Memory B cell (primary cell): Measurements from ENCODE around the gene DUSP8.
"Not testable (repeated sequence)": the region's sequence is repeated elsewhere in the genome, so short reads cannot be mapped to it uniquely, and the experiment has no call there.

Source experiments
- ATAC-seq: fragments of 150-1000 bp; cut with Tn5 transposase; 2 replicates; pipeline ENCODE4 v1.10.0; 2021; ENCODE audit warnings: low read depth, mild to moderate bottlenecking, moderate library complexity
- DNase-seq, 2 donors: peaks; one replicate each; pipeline ENCODE4 v3.0.0; 2022; ENCODE audit warnings: low spot score in 2 of 2
- H3K27ac Mint-ChIP-seq: one replicate; pipeline ENCODE4 v1.8.0; 2022; ENCODE audit warnings: mild to moderate bottlenecking, moderate library complexity, mixed read lengths
- H3K27me3 Mint-ChIP-seq: one replicate; pipeline ENCODE4 v1.8.0; 2022; ENCODE audit warnings: mixed read lengths
- H3K36me3 Mint-ChIP-seq: one replicate; pipeline ENCODE4 v1.8.0; 2022; ENCODE audit warnings: mild to moderate bottlenecking, mixed read lengths
- H3K4me1 Mint-ChIP-seq: one replicate; pipeline ENCODE4 v1.8.0; 2022; ENCODE audit warnings: mixed read lengths
- H3K4me3 Mint-ChIP-seq: one replicate; pipeline ENCODE4 v1.8.0; 2022; ENCODE audit warnings: mild to moderate bottlenecking, moderate library complexity, mixed read lengths
- H3K9me3 Mint-ChIP-seq: one replicate; pipeline ENCODE4 v1.8.0; 2022; ENCODE audit warnings: mixed read lengths

Gene DUSP8

DNA sequence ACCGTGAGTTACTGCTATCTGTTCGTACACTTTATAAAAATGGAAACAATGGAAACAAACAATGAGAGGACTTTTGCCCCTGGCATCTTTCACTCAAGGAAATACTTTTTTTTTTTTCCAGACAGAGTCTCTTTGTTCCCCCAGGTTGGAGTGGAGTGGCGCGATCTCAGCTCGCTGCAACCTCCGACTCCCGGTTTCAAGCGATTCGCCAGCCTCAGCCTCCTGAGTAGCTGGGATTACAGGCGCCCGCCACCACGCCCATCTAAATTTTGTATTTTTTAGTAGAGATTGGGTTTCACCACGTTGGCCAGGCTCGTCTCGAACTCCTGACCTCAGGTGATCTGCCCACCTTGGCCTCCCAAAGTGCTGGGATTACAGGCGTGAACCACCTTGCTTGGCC lies 3.7 kb upstream of the DUSP8 start:
- H3K36me3 Mint-ChIP-seq, H3K9me3 Mint-ChIP-seq, ATAC-seq, DNase-seq, H3K27ac Mint-ChIP-seq, H3K27me3 Mint-ChIP-seq: not testable (repeated sequence)
- Mint-ChIP-seq H3K4me3 (peak overlapping the region; percentile 54), H3K4me1 (peaks cover 10% of the 10 kb centered on the region)

DNA sequence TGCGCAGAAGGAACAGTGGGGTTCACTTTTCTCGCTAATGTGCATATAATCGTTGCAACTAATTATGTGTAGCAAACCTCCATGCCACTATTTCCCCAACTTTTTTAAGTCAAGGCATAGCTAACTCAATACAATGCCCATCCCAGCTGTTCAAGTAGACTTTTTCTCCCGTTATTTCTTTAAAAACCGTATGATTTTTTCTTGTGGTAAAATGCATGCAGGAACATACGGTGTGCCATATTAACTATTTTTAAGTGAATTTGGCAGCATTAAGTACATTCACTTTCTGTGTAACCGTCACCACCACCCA lies 2.8 kb upstream of the DUSP8 start:
- Mint-ChIP-seq H3K27me3 (peaks cover 7% of the 10 kb centered on the region), H3K4me3 (peak overlapping the region; percentile 54), H3K36me3 (peaks cover 6% of the 10 kb centered on the region), H3K27ac (no peak overlapping the region), H3K9me3 (peaks cover 4% of the 10 kb centered on the region), H3K4me1 (peaks cover 10% of the 10 kb centered on the region)
- DNase-seq = no peak
- no peak for ATAC-seq

DNA sequence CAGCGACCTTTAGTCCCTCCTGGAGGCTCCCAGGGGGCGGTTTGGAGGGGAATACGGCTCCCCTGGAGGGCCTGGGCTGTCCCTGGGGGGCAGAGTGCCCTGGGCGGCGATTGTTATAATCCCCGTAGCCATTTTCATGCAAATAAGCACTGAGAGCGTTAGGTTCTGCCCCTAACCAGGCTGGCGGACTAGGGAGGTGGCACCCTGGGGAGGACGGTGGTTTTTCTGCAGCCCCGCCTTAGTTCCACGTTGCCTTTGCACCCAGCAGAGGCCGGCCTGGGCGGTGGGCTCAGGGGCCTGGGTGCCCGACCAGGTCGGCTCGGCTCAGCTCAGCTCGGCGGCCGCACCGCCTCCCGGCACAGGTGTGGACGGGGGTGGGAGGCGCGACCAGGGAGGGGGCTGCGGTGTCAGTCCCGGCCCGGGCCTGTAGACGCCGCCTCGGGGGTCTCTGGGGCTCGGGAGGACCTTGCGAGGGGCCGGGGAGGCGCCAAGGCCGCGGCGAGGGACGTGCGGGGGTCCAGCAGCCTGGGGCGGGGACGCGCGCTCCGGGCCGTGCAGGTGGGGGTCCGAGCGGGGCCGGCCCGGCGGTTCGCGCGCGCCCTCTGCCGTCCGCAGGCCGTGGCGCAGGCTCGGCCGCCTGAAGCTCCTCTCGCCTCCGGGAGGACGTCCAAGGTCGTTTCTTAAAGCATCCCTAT lies 2.3 kb upstream of the DUSP8 start:
- peaks cover 13% of the 10 kb centered on the region for H3K4me1 Mint-ChIP-seq
- peaks cover 6% of the 10 kb centered on the region for H3K36me3 Mint-ChIP-seq
- H3K27me3 Mint-ChIP-seq = peaks cover 7% of the 10 kb centered on the region
- H3K27ac Mint-ChIP-seq = peak overlapping the region; percentile 96
- DNase-seq (peak; percentile 81 to 84), ATAC-seq (peak; percentile 68)
- peaks cover 4% of the 10 kb centered on the region for H3K9me3 Mint-ChIP-seq
- peak overlapping the region; percentile 93 for H3K4me3 Mint-ChIP-seq

DNA sequence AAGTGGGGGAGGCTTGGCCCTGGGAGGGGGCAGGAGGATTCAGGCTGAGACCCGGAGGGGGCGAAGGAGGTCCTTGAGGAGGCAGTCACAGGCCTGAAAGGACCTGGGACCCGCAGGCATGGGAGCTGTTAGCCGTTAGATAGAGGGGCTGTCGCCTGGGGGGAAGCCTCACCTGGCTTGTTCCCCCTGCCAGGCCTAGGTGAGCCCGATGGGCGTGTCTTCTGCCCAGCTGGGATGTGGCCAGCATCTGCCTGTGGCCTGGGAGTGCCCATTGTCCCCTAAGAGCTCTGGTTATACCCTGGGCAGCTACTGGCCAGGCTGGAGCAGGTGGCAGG lies 1.8 kb upstream of the DUSP8 start:
- H3K4me1 Mint-ChIP-seq = peaks cover 16% of the 10 kb centered on the region
- peaks cover 9% of the 10 kb centered on the region for H3K27me3 Mint-ChIP-seq
- ATAC-seq (peak; percentile 6), DNase-seq (peak in 1 of 2 donors; percentile 77)
- peak overlapping the region; percentile 93 for H3K4me3 Mint-ChIP-seq
- peaks cover 4% of the 10 kb centered on the region for H3K36me3 Mint-ChIP-seq
- H3K27ac Mint-ChIP-seq = peak overlapping the region; percentile 96
- peaks cover 3% of the 10 kb centered on the region for H3K9me3 Mint-ChIP-seq

DNA sequence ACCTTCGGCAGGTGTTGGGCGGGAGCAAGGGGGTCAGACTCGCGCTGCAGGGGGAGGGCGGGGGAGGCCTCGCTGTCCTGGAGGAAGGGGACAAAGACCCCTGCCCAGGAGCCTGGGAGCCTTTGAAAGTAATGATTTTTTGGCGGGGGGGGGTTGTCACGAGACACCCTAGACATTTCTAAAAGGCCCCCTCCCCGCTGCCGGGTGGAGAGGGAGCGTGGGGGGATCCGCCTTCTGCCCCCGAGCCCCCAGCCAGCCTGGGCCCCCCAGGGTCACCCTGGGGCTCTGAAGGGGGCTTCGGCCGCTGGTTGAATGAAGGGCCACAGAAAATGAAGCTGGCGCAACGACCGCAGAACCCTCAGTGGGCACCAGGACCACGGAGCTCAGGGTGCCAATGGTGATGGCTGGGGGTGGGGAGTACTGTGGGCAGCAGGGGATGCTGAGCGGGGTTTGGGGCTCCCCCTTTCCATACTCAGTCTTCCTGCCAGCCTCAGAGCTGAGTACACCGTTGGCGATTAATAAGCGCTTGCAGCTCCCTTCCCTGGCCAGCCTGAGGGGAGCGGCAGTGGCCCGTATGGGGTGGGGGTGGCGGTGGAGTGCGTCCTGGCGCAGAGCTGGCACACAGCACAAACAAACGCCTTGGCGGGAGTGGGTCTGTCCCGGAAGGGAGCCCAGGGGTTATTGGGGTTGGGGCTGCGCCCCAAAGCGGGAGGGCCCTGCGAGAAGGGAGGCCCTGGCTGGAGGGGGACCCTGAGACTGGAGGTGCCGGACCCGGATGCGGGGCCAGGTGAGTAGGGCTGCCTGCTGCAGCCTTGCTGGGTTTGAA lies 1.2 kb upstream of the DUSP8 start:
- H3K36me3 Mint-ChIP-seq = peaks cover 3% of the 10 kb centered on the region
- peaks cover 8% of the 10 kb centered on the region for H3K27me3 Mint-ChIP-seq
- H3K4me3 Mint-ChIP-seq = peak overlapping the region; percentile 93
- peak overlapping the region; percentile 96 for H3K27ac Mint-ChIP-seq
- ATAC-seq (peak; percentile 3), DNase-seq (peak in 1 of 2 donors; percentile 61)
- H3K4me1 Mint-ChIP-seq = peaks cover 18% of the 10 kb centered on the region
- peaks cover 3% of the 10 kb centered on the region for H3K9me3 Mint-ChIP-seq

DNA sequence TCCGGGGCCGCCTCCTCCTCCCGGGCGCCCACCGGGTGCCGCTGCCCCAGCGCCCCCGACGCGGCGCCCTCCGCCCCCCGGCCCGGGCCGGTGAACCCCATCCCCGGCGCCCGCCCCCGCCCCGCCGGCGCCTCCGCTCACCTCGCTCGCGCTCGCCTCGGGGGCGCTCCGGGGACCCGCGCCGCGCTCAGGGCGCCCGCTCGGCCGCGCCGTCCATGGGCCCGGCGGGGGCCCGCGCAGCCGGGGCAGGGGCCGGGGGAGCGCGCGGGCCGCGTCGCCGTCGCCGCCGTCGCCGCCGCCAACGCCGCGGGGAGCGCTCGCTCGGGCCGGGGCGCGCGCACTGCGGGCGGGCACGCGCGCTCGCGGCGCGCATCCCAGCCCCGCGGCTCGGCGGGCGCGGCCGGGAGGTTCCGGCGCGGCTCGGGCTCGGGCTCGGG lies 293 bp downstream of the DUSP8 start:
- H3K4me1 Mint-ChIP-seq = peaks cover 15% of the 10 kb centered on the region
- no peaks in the 10 kb centered on the region for H3K36me3 Mint-ChIP-seq
- no peaks in the 10 kb centered on the region for H3K9me3 Mint-ChIP-seq
- peak in 1 of 2 donors; percentile 32 for DNase-seq
- H3K27ac Mint-ChIP-seq = no peak overlapping the region
- H3K27me3 Mint-ChIP-seq = peaks cover 5% of the 10 kb centered on the region
- ATAC-seq = no peak
- no peak overlapping the region for H3K4me3 Mint-ChIP-seq

DNA sequence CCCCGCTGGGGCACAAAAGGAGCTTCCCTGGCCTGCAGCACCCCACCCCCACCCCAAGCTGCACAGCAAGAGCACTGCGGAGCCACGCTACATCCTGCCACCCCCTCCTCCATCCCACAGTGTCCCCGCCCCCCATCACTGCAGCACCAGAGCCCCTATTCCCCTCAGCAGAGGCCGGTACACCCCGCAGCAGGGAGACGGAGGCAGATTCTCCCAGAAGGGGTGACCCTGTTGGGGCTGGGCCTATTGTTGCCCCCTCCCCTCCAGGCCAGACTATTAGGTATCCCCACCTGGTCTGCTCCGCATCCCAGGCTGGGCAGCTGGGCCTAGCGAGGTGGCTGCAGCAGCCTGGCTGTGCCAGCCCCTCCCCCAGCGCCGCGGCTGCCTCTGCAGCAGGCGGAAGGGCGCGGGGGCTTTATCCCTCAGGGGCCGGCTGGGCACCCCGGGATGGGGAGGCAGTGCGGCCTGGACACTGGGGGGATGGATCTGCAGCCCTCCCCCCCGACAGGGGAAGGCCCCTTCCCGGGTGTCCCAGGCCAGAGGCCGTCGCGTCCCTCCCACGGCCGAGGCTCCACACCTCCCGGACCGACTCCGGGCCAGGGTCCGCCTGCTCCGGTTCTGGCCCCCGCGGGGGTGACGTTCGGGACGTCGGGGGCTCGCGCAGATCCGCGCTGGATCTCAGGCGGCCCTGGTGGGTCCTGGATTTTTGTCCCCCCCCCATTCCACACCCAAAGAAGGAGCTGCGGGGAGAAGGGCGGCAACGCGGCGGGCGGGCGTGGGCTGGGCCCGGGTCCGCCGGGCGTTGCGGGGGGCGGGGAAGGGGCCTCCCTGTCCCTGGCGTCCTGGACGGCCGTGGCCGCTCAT lies 943 bp downstream of the DUSP8 start:
- ATAC-seq (no peak), DNase-seq (peak in 1 of 2 donors; percentile 51)
- peak overlapping the region; percentile 76 for H3K27ac Mint-ChIP-seq
- no peaks in the 10 kb centered on the region for H3K36me3 Mint-ChIP-seq
- peak overlapping the region; percentile 61 for H3K4me3 Mint-ChIP-seq
- peaks cover 4% of the 10 kb centered on the region for H3K27me3 Mint-ChIP-seq
- H3K4me1 Mint-ChIP-seq = peaks cover 15% of the 10 kb centered on the region
- H3K9me3 Mint-ChIP-seq = no peaks in the 10 kb centered on the region

DNA sequence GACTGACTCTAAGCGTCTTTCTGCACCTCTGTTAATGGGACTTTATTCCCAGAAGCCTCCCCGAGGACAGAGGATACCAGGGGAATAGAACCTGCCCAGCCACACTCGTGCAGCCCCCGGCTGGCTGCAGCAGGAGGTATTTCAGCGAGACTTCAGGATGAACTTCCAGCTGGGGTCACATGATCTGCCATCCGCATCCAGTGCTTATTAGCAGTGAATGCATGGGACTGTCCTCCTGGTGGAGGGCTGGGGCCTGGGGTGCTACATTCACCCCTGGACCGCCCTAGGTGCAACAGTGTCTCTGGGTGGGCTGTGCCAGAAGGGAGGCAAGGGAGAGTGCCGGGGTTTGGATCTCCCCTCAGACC lies 1.6 kb downstream of the DUSP8 start:
- Mint-ChIP-seq H3K36me3 (no peaks in the 10 kb centered on the region), H3K9me3 (no peaks in the 10 kb centered on the region), H3K4me3 (peak overlapping the region; percentile 61), H3K4me1 (peaks cover 15% of the 10 kb centered on the region), H3K27me3 (peaks cover 4% of the 10 kb centered on the region), H3K27ac (peak overlapping the region; percentile 76)
- DNase-seq (no peak), ATAC-seq (no peak)

DNA sequence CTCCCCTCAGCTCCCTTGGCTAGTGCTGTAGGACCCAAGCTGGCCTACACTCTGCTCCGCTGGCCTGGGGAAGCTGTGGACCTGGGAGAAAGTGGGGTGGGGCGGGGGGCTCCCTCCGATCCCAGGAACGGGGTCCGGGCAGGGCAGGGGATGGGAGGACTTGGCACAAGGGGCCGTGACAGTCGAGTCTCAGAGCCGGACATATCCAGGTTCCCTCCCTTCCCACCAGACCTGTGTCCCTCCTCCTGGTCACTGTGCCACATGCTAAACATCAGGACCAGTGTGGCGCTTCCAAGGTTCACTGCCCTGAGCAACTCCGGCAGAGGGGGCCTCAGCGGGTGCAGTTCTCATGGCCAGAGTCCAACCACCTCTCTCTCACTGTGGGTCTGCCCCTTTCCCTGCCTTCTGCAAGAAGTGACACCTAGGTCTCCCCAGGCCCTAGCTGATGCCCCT lies 2.0 kb downstream of the DUSP8 start:
- no peak for DNase-seq
- Mint-ChIP-seq H3K4me3 (peak overlapping the region; percentile 61), H3K27me3 (peaks cover 5% of the 10 kb centered on the region)

DNA sequence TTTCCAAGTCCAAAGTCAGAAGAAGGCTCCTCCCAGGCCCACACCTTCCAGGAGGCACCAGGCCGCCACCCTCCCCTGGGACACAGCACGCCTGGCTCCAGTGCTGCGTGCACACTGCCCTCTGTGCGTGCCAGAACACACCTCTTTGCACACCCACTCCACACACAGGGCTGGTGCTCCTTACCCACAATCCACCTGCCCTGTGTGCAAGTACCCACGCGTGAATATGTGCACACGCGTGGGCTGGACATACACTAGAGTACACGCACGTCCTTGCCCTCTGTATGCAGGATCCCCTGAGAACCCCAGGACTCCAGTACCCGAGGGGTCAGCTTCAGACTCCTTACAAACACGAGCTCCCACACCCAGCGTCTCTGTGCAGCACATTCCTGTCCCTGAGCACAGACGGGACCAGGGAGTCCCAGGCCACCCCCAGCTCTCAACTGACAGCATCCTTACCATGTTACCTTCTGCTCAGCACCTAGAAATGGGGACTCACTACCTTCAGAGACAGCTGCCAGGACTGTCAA lies 2.8 kb downstream of the DUSP8 start:
- no peaks in the 10 kb centered on the region for H3K36me3 Mint-ChIP-seq
- no peaks in the 10 kb centered on the region for H3K9me3 Mint-ChIP-seq
- DNase-seq = no peak
- peaks cover 6% of the 10 kb centered on the region for H3K27me3 Mint-ChIP-seq
- peaks cover 15% of the 10 kb centered on the region for H3K4me1 Mint-ChIP-seq
- no peak for ATAC-seq
- H3K27ac Mint-ChIP-seq = peak overlapping the region; percentile 60
- H3K4me3 Mint-ChIP-seq = peak overlapping the region; percentile 21

More for the DNA sequence above, 2.0 kb downstream of the DUSP8 start:
- H3K9me3 Mint-ChIP-seq = no peaks in the 10 kb centered on the region
- peaks cover 15% of the 10 kb centered on the region for H3K4me1 Mint-ChIP-seq
- ATAC-seq = no peak
- no peaks in the 10 kb centered on the region for H3K36me3 Mint-ChIP-seq
- peak overlapping the region; percentile 60 for H3K27ac Mint-ChIP-seq

DNA sequence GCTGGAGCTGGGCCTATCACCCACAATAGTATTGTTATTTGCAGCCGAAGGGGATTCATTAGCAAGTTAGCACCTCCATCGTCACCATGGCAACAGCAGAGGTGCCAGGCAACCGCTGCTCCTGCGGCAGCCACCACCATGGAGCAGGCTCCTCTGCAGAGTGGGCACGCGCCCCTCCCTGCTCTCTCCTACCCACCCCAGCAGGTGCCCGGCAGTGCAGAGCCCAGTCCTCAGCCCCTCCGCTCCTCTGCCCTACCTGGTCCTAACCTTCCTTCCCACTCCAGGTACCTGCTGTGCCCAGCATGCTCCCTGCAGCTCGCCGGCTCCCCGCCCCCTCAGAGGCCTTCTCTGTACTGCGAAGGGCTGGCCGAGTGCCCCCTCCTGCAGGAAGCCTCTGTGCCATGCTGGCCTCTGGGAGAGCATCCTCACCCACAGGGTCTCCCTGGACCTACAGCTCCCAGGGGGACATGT lies 3.6 kb downstream of the DUSP8 start:
- no peak overlapping the region for H3K4me3 Mint-ChIP-seq

DNA sequence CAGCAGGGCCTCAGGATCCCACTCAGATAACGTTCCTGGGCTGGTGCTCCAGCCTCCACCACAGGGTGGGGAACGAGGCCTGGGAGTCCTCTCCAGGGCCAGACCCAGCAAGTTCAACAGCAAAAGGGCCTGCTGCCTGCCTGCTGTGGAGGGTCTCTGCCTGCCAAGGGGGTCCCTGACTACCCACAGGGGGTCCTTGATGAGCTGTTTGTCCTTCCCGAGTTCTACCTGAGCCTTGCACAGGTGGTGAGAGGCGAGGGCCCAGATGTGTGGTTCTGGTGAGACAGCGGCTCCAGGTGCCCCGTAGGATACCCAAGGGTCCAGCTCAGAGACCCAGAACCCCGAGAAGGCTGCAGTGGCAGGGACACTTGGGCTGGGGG lies 4.4 kb downstream of the DUSP8 start:
- peaks cover 6% of the 10 kb centered on the region for H3K27me3 Mint-ChIP-seq
- peaks cover 8% of the 10 kb centered on the region for H3K4me1 Mint-ChIP-seq
- H3K9me3 Mint-ChIP-seq = no peaks in the 10 kb centered on the region
- no peaks in the 10 kb centered on the region for H3K36me3 Mint-ChIP-seq
- DNase-seq = no peak
- no peak for ATAC-seq
- H3K27ac Mint-ChIP-seq = peak overlapping the region; percentile 45
- H3K4me3 Mint-ChIP-seq = no peak overlapping the region

More for the DNA sequence above, 3.6 kb downstream of the DUSP8 start:
- ATAC-seq = no peak
- peaks cover 6% of the 10 kb centered on the region for H3K27me3 Mint-ChIP-seq
- H3K27ac Mint-ChIP-seq = peak overlapping the region; percentile 60
- DNase-seq = peak in 1 of 2 donors; percentile 51
- no peaks in the 10 kb centered on the region for H3K9me3 Mint-ChIP-seq
- peaks cover 11% of the 10 kb centered on the region for H3K4me1 Mint-ChIP-seq
- no peaks in the 10 kb centered on the region for H3K36me3 Mint-ChIP-seq

DNA sequence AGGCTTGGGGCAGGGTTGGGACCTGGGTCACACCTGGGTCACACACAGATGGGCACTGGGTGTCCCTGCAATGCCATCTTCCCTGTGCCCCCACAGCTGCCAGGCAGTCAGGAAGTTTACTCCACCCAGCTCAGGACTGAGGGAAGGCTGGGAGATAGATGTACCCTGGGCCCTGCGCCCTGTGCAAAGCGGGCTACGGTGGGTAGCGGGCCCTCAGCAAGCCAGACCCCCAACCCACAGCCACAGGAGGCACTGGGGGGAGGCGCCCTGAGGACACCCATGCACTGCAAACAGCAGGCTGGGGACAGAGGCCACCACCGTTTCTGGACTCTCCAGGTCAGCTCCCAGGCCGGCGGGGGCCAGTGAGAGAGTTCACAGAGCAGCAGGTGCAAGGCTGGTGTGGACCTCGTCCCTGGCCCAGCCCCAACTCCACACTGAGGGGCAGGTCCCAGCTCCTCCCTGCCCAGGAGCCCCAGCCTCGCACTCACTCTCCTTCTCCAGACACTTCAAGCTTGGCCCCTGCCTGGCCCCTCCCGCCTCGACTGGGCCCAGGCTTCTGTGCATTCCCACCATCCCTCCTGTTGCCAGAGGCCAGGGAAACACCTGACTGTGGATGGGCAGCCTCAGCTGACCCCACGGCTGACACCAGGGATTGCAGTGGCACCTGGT lies 4.9 kb downstream of the DUSP8 start:
- Mint-ChIP-seq H3K4me1 (peaks cover 8% of the 10 kb centered on the region), H3K4me3 (no peak overlapping the region), H3K36me3 (no peaks in the 10 kb centered on the region), H3K27ac (no peak overlapping the region), H3K9me3 (no peaks in the 10 kb centered on the region), H3K27me3 (peaks cover 6% of the 10 kb centered on the region)
- DNase-seq = no peak
- ATAC-seq = no peak
